GM19455 (cell line): ENCODE results near the gene MTG1.
"Not testable (repeated sequence)": the region's sequence is repeated elsewhere in the genome, so short reads cannot be mapped to it uniquely, and the experiment has no call there.

Experiments
- ATAC-seq: cut with Tn5 transposase; IDR thresholded peaks from one replicate; pipeline ENCODE4 v1.9.1; 2021; ENCODE audit not compliant: unreplicated experiment

The MTG1 gene

DNA sequence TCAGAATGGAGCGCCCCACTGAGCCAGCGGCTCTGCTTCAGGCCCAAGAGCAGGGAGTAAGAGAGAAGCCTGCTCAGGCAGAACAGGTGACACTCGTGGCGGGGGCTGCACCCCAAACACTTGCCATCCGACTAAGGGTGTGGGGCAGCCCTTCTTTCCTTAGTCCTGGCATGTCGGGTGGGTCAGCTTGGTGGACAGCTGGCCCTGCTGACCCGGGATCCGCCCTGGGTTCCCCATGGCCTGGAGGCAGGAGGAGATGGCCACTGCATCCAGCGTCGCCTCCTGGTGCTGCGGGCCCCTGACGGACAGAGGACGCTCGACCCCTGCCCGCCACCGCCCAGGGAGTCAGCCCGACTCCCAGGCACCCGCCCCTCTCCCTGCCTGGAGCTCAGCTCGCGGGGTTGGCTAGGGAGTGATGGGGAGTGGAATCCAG, 16.1 kb upstream of the MTG1 start:
- ATAC-seq = no peak

DNA sequence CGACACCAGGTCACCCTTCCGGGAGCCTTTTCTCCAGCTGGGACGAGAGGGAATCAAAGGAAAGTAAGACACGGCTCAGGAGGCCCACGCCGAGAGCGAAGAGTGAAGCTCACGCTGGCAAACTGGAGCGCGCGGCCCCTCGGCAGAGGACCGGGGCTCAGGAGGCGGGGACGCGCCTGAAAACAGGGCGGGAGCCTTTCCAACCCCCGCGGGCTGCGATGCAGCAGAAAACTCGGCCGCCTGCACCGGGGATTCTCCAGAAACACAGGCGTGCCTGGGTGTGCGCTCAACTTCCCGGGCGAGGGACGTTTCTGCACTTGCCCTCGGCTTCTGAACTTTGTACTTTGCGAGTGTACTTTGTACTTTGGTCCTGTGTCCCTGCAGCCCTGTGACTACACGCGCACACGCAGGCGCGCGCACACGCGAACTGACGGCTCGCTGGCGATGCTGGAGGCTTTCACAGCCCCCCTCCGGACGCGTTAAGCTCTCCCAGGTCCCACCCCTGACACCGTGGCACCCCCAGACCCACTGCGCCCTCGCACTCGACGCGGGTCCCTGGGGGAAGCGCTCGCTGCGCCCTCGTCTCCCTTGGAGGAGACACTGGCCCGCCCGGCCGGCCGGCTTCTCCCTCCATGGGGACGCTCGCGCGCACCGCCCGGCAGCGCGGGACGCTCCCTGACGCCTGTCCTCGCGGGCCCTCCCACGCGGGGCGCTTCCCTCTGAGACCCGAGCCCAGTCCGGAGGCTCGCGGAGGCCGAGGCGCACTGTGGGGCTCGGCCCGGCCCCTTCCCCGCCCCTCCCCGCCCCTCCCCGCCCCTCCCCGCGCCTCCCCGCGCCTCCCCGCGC, 15.5 kb upstream of the MTG1 start:
- peak; percentile 40 for ATAC-seq

DNA sequence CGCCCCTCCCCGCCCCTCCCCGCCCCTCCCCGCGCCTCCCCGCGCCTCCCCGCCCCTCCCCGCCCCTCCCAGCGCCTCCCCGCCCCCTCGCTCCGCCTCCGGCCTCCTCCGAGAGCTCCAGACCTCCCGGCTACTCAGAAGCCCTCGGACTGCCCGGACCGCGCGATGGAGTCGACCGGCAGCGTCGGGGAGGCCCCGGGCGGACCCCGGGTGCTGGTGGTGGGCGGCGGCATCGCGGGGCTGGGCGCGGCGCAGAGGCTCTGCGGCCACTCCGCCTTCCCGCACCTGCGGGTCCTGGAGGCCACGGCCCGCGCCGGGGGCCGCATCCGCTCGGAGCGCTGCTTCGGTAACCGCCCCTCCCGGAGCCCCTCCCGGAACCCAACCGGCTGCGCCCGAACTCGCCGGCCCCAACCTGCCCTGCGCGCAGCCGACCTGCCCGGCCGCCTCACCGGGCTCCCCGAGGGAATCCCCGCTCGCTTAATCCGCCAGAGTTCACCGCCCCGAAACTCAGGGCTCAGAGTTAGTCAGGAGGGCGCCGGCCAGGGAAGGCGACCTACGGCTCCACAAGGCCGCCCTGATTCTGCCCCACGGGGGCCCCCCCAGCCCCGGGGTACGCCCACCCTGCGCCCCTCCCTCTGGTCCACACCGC, 14.7 kb upstream of the MTG1 start, which contains the start of gene PAOX:
TSS of gene PAOX (plus strand) at position 111 of the 649 bp plus-strand sequence. CDS start at position 166, 55 bp downstream.
- peak; percentile 53 for ATAC-seq

DNA sequence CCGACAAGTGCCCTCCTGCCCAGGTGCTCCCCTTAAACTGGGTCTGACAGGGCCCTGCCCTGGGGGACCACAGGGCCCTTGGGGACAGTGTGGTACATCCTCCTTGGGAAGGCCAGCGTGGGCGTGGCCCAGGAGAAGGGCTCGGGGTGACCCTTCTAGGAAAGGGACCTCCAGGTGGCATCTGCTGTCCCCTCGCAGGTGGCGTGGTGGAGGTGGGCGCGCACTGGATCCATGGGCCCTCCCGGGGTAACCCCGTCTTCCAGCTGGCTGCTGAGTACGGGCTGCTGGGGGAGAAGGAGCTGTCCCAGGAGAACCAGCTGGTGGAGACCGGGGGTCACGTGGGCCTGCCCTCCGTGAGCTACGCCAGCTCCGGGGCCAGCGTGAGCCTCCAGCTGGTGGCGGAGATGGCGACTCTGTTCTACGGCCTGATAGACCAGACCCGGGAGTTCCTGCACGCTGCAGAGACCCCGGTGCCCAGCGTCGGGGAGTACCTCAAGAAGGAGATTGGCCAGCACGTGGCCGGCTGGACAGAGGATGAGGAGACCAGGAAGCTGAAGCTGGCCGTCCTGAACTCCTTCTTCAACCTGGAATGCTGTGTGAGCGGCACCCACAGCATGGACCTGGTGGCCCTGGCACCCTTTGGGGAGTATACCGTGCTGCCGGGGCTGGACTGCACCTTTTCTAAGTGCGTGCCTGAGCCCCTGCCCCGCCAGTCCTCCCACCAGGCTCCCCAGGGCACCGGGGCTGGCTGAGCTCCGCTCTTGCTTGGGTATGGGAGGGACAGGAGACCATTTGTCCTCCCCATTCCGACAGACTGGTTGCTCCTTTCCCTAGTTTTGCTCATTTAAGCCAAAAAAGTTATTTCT, 13.9 kb upstream of the MTG1 start:
- peak; percentile 22 for ATAC-seq

DNA sequence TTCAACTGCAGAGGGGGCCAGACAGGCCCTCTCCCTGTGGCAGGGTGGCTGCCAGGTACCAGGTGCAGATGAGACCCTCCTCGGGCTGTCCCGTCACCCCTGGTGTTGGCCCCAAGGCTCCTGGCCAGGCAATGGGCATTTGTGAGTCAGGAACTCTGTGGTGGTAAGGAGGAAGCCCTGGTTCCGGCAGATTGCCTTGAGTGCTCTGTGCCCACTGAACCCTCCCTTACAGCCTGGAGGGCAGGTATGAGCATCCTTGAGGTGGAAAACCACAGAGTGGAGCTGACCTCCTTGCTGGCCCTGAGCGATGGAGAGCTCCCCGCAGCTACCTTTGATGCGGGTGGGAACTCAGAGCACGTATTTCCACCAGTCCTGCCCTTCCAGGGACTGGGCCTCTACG, 12.9 kb upstream of the MTG1 start:
- no peak for ATAC-seq

DNA sequence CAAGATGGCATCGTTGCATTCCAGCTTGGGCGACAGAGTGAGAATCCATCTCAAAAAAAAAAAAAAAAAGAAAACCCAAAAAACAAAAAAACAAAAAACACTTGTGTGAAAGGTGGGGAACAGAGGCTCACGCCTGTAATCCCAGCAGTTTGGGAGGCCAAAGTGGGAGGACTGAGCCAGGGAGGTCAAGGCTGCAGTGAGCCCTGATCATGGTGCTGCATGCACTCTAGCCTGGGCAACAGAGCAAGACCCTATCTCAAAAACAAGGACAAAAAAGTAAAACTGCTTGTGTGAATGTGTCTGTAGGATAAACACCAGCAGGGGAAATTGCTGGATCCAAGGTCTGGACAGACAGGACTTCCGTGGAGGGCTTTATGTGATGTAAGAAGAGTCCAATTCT, 10.4 kb upstream of the MTG1 start:
- ATAC-seq = no peak

DNA sequence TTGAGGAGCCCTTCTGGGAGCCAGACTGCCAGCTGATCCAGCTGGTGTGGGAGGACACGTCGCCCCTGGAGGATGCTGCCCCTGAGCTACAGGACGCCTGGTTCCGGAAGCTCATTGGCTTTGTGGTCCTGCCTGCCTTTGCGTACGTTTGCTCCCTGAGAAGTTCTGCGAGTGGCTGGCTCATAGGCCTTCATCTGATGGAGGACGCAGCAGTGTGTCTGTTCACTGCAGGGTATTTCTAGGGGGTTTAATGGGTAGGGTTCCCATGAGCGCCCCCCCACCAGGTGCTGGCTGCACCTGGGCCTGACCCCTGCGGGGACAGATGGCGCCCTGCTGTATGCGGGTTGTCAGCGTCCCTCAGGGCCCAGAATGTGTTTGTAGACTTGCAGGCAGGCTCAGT, 9.9 kb upstream of the MTG1 start:
- ATAC-seq = no peak

DNA sequence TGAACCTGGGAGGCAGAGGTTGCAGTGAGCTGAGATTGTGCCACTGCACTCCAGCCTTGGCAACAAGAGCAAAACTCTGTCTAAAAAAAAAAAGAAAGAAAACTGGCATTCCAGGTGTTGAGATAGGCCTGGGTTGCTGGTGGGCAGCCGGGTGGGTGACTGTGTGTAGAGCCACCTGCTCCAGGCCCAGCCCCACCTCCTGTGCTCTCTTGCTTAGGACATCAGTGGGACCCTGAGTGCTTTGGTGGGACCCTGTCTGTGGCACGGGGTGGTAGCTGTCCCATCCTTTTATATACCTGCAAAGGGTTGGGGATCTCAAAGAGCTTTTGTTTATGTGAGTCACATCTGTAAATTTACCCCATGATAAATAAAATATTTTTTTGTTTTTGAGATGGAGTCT, 8.7 kb upstream of the MTG1 start:
- ATAC-seq = no peak

DNA sequence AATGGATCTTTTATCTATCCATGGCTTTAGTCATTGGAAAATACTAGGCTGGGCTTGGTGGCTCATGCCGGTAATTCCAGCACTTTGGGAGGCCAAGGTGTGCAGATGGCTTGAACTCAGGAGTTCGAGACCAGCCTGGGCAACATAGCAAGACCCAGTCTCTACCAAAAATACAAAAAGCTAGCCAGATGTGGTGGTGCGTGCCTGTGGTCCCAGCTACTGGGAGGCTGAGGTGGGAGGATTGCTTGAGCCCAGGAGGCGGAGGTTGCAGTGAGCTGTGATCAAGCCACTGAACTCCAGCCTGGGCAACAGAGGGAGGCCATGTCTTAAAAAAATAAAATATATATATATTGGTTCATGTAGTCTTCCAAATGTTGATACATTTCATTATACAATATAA, 7.0 kb upstream of the MTG1 start:
- not testable (repeated sequence) for ATAC-seq

DNA sequence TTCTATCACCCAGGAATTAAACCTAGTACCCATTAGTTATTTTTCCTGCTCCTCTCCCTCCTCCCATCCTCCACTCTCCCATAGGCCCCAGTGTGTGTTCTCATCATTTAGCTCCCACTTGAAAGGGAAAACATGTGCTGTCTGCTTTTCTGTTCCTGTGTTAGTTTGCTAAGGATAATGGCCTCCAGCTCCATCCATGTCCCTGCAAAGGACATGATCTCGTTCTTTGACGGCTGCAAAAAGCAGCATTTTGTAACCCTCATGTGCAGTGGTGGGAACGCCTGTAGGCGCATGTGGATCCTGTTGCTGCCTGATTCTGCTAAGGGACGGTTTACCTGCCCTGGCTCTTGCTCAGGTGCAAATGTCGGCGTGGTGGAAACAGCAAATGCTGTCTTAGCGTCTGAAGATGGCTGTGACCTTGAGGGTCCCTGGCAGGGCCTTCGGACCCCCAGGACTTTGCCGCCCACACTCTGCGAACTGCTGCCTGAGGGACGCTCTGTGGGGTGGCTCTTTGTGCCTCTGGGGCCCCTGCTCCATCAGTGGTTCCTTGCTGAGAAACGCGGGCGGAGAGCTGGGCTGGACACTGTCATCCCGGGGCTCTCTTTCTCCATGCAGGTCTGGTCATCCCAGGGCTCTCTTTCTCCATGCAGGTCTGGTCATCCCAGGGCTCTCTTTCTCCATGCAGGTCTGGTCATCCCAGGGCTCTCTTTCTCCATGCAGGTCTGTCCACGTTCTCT, 5.6 kb upstream of the MTG1 start:
- peak; percentile 6 for ATAC-seq

DNA sequence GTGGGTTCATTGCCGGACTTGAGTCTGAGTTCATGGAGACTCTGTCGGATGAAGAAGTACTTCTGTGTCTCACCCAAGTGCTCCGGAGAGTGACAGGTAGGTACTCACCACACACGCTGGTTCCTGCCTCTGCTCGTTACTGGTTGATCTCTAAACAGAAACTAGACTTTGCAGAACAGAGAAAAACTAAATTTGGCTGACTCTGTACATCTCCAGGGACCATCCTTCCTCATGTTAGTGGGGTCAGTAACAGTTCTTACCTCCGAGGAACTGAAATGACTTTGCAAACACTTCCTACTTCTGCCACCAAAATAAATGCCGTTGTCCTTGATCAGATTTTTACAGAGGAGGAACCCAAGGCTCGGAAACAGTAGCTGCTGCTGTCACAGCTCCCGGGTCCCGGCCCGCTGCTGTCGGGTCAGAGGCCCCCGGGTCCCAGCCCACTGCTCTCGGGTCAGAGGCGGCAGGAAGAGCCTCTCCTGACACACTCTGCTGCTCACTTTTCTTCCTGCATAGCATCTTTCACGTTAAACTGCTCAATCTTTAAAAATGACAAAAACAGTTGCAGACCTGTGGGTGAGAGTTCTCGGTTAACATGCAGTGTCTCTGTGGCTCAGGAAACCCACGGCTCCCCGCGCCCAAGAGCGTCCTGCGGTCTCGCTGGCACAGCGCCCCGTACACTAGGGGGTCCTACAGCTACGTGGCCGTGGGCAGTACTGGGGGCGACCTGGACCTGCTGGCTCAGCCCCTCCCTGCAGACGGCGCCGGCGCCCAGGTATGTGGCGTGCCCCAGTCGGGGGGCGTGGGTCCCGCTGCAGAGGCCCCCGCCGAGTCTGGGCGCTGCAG, 4.8 kb upstream of the MTG1 start:
- ATAC-seq = peak; percentile 78

DNA sequence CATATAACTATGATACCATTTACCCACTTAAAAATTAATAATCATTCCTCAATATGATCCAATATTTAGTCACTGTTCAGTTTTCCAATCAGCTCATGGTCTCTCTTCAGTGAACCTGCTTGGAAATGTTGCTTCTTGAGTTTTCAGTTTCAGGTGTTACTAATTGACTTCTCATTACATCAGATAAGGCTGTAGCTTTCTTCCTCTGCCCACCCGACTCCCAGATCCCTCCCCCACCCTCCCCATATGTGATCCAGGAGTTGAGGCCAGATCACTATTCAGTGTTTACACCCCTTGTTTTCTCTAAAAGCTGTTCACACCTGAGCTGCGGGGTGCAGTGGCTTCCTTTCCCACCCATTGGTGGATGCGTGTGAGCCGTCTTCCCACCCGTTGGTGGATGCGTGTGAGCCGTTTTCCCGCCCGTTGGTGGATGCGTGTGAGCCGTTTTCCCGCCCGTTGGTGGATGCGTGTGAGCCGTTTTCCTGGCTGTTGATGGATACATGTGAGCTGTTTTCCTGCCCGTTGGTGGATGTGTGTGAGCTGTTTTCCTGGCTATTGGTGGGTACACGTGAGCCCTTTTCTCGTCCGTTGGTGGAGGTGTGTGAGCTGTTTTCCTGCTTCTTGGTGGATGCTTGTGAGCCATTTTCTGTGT, 3.2 kb upstream of the MTG1 start:
- no peak for ATAC-seq

DNA sequence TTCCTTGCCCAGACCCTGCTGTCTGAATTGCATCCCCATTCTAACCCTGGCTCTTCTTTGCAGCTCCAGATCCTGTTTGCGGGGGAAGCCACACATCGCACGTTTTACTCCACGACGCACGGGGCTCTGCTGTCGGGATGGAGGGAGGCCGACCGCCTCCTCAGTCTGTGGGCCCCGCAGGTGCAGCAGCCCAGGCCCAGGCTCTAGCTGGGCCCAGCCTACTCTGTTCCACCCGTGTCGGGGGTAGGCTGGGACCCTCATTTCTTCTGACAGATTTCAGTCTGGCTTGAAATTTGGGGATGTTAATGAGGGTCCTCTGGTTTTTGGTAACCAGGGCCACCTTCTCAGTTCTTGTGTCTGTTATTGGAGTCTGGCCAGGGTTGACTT, 2.7 kb upstream of the MTG1 start:
- no peak for ATAC-seq

DNA sequence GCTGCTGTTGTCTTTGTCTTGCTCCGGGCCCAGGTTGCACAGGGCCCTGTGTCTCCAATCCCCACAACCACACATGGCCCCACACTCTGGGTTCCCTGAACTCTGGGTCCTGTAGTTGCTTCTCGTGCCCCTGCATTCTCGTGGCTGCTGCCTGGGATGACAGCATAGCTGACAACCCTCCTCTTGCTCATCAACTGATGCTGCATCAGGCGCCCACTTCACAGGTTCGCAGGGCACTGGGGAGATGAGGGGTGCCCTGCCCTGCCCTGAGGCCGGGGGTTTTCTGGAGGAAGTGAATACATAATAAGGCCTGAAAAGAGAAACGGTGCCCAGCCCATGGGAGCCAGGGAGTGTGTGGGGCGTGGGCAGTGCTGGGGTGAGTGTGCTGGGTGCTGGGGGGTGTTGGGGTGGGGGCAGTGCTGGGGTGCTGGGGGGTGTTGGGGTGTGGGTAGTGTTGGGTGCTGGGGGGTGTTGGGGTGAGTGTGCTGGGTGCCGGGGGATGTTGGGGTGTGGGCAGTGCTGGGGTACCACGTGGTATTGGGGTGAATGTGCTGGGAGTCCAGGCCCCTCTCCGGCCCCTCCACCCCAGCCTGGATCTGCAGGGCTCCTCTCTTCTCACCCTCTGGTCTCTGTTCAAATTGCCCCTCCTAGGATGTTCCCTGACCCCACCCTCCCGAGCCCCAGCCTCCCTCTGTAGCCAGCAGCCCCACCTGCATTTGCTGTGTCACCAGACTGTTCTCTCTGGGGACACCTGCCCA, 2.0 kb upstream of the MTG1 start:
- no peak for ATAC-seq

DNA sequence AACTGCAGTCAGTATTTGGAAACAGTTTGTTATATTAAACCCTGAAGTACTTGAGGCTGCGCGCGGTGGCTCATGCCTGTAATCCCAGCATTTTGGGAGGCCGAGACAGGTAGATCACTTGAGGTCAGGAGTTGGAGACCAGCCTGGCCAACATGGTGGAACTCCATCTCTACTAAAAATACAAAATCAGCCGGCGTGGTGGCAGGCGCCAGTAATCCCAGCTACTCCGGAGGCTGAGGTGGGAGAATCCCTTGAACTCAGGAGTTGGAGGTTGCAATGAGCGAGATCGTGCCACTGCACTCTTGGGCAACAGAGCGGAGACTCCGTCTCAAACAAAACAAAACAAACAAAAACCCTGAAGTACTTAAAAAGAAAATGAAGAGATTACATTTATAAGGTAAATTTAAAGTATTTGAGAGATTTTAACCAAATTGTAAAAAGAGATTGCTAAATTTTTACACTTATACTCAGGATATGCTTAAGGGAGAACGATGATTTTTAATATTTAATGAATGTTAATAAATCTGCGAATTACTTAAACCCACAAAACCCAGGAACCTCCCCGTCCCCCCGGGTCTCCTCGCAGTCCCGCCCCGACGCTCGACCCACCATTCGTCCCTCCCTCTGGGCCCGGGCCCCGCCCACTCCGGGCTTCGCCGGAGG, 425 bp upstream of the MTG1 start:
- ATAC-seq = no peak

DNA sequence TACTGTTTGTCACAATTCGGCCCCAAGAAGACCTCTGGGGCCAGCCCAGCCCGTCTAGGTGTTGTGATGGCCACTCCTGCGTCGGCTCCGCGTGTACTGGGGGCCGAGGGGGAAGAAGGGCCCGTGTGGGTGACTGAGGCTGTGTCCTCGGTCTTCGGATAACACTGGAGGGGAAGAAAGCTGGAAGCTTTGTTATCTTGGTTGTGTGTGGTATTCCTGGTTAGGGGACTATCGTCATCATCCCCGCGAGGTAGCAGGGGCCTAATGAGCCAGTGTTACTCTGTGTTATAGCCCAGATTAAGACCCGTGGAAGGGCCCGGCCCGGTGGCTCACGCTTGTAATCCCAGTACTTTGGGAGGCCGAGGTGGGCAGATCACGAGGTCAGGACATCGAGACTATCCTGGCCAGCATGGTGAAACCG, 854 bp downstream of the MTG1 start:
- ATAC-seq = no peak

DNA sequence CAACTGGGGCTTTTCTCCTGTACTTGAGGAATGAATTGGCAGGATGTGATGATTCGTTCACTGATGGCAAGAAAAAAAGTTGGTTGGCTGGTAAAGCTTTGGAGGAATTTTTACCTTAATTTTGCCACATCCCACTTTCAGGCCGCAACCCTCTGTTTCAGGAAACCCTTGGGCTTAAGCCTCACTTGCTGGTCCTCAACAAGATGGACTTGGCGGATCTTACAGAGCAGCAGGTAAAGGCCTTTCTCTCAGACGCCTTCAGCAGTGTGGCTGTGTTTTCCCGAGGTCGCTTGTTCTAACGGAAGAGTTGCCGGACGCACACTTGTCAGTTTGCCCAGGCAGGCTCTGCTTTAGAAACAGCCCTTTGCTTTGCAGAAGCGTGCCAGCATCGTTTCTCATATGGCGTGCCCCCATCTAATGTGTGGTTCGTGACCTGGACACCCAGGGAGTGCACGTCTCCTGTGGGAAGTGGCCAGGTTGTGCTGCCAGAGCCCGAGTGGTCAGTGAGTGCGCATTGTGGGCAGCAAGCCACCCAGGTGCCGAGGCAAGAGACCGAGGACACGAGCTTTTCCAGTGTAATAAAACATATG, 2.2 kb downstream of the MTG1 start:
- no peak for ATAC-seq

DNA sequence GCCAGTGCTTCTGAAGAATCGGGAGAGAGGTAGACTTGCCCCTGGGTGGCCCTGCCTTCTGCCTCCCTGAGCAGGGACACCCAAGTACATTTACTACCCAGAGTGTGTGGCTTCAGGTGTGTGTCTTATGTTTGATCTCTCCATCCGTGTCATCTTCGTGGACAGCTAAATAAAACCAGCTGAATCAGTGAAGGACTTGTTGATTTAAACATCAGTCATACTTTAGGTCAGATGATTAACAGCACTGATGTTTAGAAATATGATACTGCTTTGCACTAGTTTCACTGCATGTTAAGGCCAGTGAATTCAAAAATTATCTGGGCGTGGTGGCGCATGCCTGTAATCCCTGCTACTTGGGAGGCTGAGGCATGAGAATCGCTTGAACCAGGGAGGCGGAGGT, 4.0 kb downstream of the MTG1 start:
- no peak for ATAC-seq
